HepG2 (cell line): Measurements from ENCODE around the gene POP7. TPM values are rescaled to one million over a fixed set of nuclear protein-coding genes. Genes with fewer than 3 reads are reported as not detected.

Experiments
- ATAC-seq: fragments of 200-7000 bp; cut with Tn5 transposase; 3 replicates; pipeline ENCODE4 v1.9.1; 2020; ENCODE audit warnings: mild to moderate bottlenecking, moderate library complexity
- BruUV-seq: library from RNA; stranded (reverse); fragments of 400-500 nt; replicated peaks from 2 replicates; lab custom pipeline; 2021; lab: Mats Ljungman, UMichigan
- CTCF ChIA-PET: fragments of 300-600 bp; formaldehyde crosslinking; extraction: SDS; loops from one replicate; lab custom pipeline; 2021; ENCODE audit warnings: low total read pairs, inconsistent platforms, low intra/inter-chr PET ratio; lab: Yijun Ruan, JAX
- POLR2A ChIA-PET: fragments of 350-600 bp; sonication (Branson Sonifier 250); formaldehyde crosslinking; loops from one replicate; lab custom pipeline; 2020; ENCODE audit warnings: antibody characterized with exemption, inconsistent platforms; lab: Yijun Ruan, JAX
- DNase-seq: peaks from one replicate; pipeline ENCODE4 v3.0.0-alpha.2; 2015; ENCODE audit warnings: low spot score
- FAIRE-seq: peaks from 3 replicates; lab custom pipeline; 2011; peaks lifted over from hg19 to GRCh38; lab: Jason Lieb, UNC
- H2AFZ ChIP-seq: one replicate; pipeline ENCODE4 v1.6.1; 2011; ENCODE audit warnings: low read length, inconsistent platforms
- H3K27ac ChIP-seq: fragments of 300-600 bp; 3 replicates; pipeline ENCODE4 v1.8.0; 2011; ENCODE audit warnings: mixed run types, mild to moderate bottlenecking, mixed read lengths, low read length, inconsistent platforms; ENCODE audit not compliant: insufficient read depth; ENCODE audit errors: extremely low read length
- H3K27me3 ChIP-seq, 2 experiments: fragments of 200-600 bp in 1 of 2; 2 replicates in 1 of 2; 3 replicates in 1 of 2; pipeline versions ENCODE4 v1.6.0 to v1.8.0; 2011; ENCODE audit warnings: low read length in 2 of 2, mild to moderate bottlenecking in 2 of 2, moderate library complexity in 2 of 2, inconsistent platforms in 1 of 2; ENCODE audit not compliant: insufficient read depth in 2 of 2, control insufficient read depth in 1 of 2
- H3K36me3 ChIP-seq, 2 experiments: fragments of 200-600 bp in 1 of 2; replicated peaks in 1 of 2; 2 replicates in 1 of 2; 3 replicates in 1 of 2; pipeline versions ENCODE4 v1.5.1 to v1.8.0; 2011; ENCODE audit warnings: low read length in 2 of 2, inconsistent platforms in 1 of 2; ENCODE audit not compliant: insufficient read depth in 2 of 2, control insufficient read depth in 1 of 2
- H3K4me1 ChIP-seq: 2 replicates; pipeline ENCODE4 v1.5.1; 2012; ENCODE audit warnings: low read length, inconsistent platforms; ENCODE audit not compliant: insufficient read depth
- H3K4me2 ChIP-seq: 2 replicates; pipeline ENCODE4 v1.6.0; 2011; ENCODE audit warnings: low read depth, low read length, inconsistent platforms
- H3K4me3 ChIP-seq, 3 experiments: fragments of 200-600 bp in 1 of 3; sonication (generic), shearing (Covaris generic) in 1 of 3; replicated peaks in 1 of 3; 2 replicates each; pipeline ENCODE4 v1.5.1; 2011 to 2016; ENCODE audit warnings: low read length in 3 of 3, inconsistent platforms in 2 of 3, low read depth in 2 of 3, mild to moderate bottlenecking in 2 of 3, control low read depth in 1 of 3, mixed read lengths in 1 of 3; ENCODE audit not compliant: insufficient read depth in 1 of 3
- H3K79me2 ChIP-seq: one replicate; pipeline ENCODE4 v1.6.1; 2011; ENCODE audit warnings: low read length, inconsistent platforms; ENCODE audit not compliant: insufficient read depth
- H3K9ac ChIP-seq: 2 replicates; pipeline ENCODE4 v1.6.0; 2011; ENCODE audit warnings: mild to moderate bottlenecking, low read depth, low read length, inconsistent platforms; ENCODE audit not compliant: insufficient read depth
- H3K9me3 ChIP-seq: 2 replicates; pipeline ENCODE4 v1.5.1; 2012; ENCODE audit warnings: mild to moderate bottlenecking, low read length
- H4K20me1 ChIP-seq: 2 replicates; pipeline ENCODE4 v1.6.0; 2011; ENCODE audit warnings: inconsistent platforms, mild to moderate bottlenecking, low read length, moderate library complexity; ENCODE audit not compliant: insufficient read depth
- EHMT2 ChIP-seq: fragments of 200-600 bp; sonication (generic); IDR thresholded peaks from 2 replicates; pipeline ENCODE4 v1.7.0; 2017; ENCODE audit warnings: antibody characterized with exemption, low read depth, low read length, borderline replicate concordance
- RBFOX2 ChIP-seq: fragments of 200-400 bp; formaldehyde crosslinking; IDR thresholded peaks from 2 replicates; pipeline ENCODE4 v1.6.1; 2017; ENCODE audit warnings: low read depth, mild to moderate bottlenecking, low read length
- RBM39 ChIP-seq: fragments of 200-400 bp; formaldehyde crosslinking; IDR thresholded peaks from one replicate; pipeline ENCODE4 v1.6.1; 2018; ENCODE audit warnings: antibody characterized with exemption, mild to moderate bottlenecking, low read depth, low read length; ENCODE audit not compliant: poor library complexity, severe bottlenecking
- ZSCAN9 ChIP-seq: IDR thresholded peaks from 2 replicates; pipeline ENCODE4 v1.6.1; 2016; ENCODE audit warnings: borderline replicate concordance
- WGBS: methylation state at CpG from one replicate; pipeline ENCODE4 v1.1.6; 2017; ENCODE audit warnings: low lambda C conversion rate; 5-methylcytosine and 5-hydroxymethylcytosine counted together
- in situ Hi-C: cut with HindIII; loops from 2 replicates; pipeline ENCODE4 v1.10.0; 2017; ENCODE audit warnings: low pct_unique_long_range_greater_than_20kb; ENCODE audit not compliant: extremely low pct_ligation_motif_present
- intact Hi-C: fragments of 100-400 bp; cut with micrococcal nuclease; formaldehyde crosslinking; loops from one replicate; pipeline ENCODE4 v1.10.0; 2022; ENCODE audit not compliant: unreplicated experiment
- polyA plus RNA-seq, 8 experiments: library from polyadenylated mRNA; depleted of rRNA in 3 of 8; stranded (reverse) in 7 of 8; unstranded in 1 of 8; fragments of >200 nt; fragmentation: Illumina TruSeq in 4 of 8; extraction: Trizol in 4 of 8; gene quantifications; 2 replicates each; pipeline versions ENCODE4 v1.2.1 to v1.2.3, GENCODE V29; 2011 to 2016; ENCODE audit warnings: low read depth in 4 of 8, missing spikeins in 1 of 8, mixed read lengths in 1 of 8; ENCODE audit not compliant: insufficient read depth in 1 of 8
- total RNA-seq, 5 experiments: library from RNA; depleted of rRNA; stranded (reverse); fragments of >200 nt; fragmentation: Illumina TruSeq; extraction: Trizol; gene quantifications; 2 replicates each; pipeline ENCODE4 v1.2.3, GENCODE V29; 2016; ENCODE audit warnings: low read depth in 1 of 5

The POP7 gene
- total and polyA plus RNA-seq, 2 of the 13 experiments (the other 11 are each of a cell fraction or from before 2014, with no cell fraction given) = 63.9 to 91.1 TPM

GRCh38 chr7:100687261-100687660 lies 18.7 kb upstream of the POP7 start:
- Histone ChIP-seq H2AFZ (no peak overlapping the region), H3K4me1 (peaks cover 16% of the 10 kb centered on the region), H3K36me3 (peaks cover 45 to 68% of the 10 kb centered on the region in 2 experiments), H3K27ac (no peak overlapping the region), H3K79me2 (peaks cover 36% of the 10 kb centered on the region), H3K9me3 (no peaks in the 10 kb centered on the region), H4K20me1 (peaks cover 36% of the 10 kb centered on the region), H3K4me3 (no peak overlapping the region), H3K9ac (no peak overlapping the region), H3K27me3 (no peaks in the 10 kb centered on the region), H3K4me2 (no peak overlapping the region)
- WGBS = 98% methylated on average over 16 of the region's 22 CpGs
- intact Hi-C loops = no loop called here
- no peak for DNase-seq
- no peak for ATAC-seq
- TF ChIP-seq RBFOX2 (peak; percentile 25; the same call in 1 of the 2 replicates), RBM39 (peak; percentile 27), EHMT2 (no peak)
- CTCF ChIA-PET = interaction anchor here (0.6 kb wide), 1 partner anchor 265 kb away, joined by 3 read pairs; no protein-coding TSS in a partner anchor
- in situ Hi-C loops = no loop called here
- POLR2A ChIA-PET = interaction anchor here (0.6 kb wide), 1 partner anchor 165 kb away, joined by 3 read pairs; the partner anchor contains the start of gene SLC12A9
- FAIRE-seq = no peak
- no TSS peak for BruUV-seq

DNA sequence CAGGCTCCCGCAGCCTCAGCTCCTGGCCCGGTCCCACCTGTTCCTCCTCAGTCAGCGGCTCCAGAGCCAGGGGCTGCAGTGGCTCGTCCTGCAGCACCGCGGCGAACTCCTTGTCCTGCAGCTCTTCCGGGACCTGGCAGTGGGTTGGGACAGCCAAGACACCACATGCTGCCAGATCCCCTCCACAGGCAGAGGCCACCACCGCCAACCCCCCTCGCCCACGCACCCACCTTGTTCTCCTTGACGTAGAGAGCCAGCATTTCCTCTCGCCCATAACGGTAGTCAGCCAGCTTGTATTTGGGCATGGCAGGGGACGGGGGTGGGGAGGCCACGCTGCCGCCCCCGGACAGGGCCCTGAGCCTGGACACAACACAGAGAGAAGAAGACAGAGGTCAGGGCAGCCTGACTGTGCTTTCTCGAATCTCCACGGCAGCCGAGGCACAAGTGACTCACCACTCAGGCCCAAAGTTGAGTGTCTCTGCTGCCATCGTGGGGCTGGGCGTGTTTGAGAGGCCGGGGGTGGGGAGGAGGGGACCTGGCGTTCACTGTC lies 18.1 kb upstream of the POP7 start:
- H3K4me1 ChIP-seq = peaks cover 22% of the 10 kb centered on the region
- ChIA-PET CTCF (interaction anchor here (0.6 kb wide), 1 partner anchor 266 kb away, joined by 3 read pairs; no protein-coding TSS in a partner anchor), POLR2A (interaction anchor here (0.6 kb wide), 1 partner anchor 165 kb away, joined by 3 read pairs; the partner anchor contains the start of gene SLC12A9)
- TF ChIP-seq ZSCAN9 (CRISPR knock-in tag) (no peak), RBFOX2 (peak; percentile 43)
- H2AFZ ChIP-seq = no peak overlapping the region
- no peak overlapping the region for H3K4me2 ChIP-seq
- FAIRE-seq = no peak
- DNase-seq = no peak
- intact Hi-C loops (no loop called here), in situ Hi-C loops (no loop called here)
- no peak overlapping the region for H3K4me3 ChIP-seq
- H3K79me2 ChIP-seq = peaks cover 42% of the 10 kb centered on the region
- WGBS = 97% methylated on average over 11 of the region's 25 CpGs
- H4K20me1 ChIP-seq = peaks cover 40% of the 10 kb centered on the region
- BruUV-seq = no TSS peak
- H3K27ac ChIP-seq = no peak overlapping the region
- H3K9me3 ChIP-seq = no peaks in the 10 kb centered on the region
- H3K36me3 ChIP-seq = peaks cover 40 to 67% of the 10 kb centered on the region in 2 experiments
- ATAC-seq = no peak
- H3K27me3 ChIP-seq = no peaks in the 10 kb centered on the region
- no peak overlapping the region for H3K9ac ChIP-seq
